LHCN-M2 (cell line): ENCODE data around the gene MNAT1. TPM values are rescaled to one million over a fixed set of nuclear protein-coding genes. Genes with fewer than 3 reads are reported as not detected.
"Not testable (repeated sequence)": the region's sequence is repeated elsewhere in the genome, so short reads cannot be mapped to it uniquely, and the experiment has no call there.

ENCODE experiments used
- DNase-seq: peaks from one replicate; pipeline ENCODE4 v3.0.0-alpha.2; 2012; ENCODE audit warnings: low read depth
- total RNA-seq: library from RNA; depleted of rRNA; stranded (reverse); fragments of >200 nt; gene quantifications from 2 replicates; pipeline ENCODE4 v1.2.3, GENCODE V29; 2014

MNAT1 gene
- total RNA-seq, 1 experiment from 2014 or later: 77.8 TPM

DNA sequence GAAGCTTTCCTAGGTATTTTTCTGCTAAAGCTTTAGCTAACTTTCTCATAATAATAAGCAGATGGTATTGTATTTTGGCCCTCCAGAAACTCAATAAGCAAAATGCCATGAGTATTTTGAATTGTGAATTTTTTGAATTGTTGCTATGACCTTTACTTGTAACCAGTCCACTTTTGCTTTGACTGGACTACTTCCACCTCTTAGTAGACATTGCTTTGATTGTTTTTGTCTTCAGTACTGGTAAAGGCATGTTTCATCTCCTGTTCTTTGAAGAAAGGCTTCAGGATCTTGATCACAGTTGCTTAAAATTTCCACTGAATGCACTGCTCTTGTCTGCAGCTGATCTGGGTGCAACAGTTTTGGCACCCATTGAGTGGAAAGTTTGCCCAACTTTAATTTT lies 144.0 kb downstream of the MNAT1 start:
- no peak for DNase-seq

DNA sequence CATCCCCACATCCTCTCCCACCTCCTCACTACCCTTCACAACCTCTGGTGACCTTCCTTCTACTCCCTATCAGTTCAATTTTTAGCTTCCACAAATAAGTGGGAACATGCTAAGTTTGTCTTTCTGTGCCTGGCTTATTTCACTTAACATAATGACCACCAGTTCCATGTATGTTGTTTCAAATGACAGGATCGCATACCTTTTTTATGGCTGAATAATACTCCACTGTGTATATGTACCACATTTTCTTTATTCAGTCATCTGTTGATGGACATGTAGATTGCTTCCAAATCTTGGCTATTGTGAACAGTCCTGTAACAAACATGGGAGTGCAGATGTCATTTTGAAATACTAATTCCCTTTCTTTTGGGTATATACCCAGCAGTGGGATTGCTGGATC lies 147.7 kb downstream of the MNAT1 start:
- DNase-seq: no peak

DNA sequence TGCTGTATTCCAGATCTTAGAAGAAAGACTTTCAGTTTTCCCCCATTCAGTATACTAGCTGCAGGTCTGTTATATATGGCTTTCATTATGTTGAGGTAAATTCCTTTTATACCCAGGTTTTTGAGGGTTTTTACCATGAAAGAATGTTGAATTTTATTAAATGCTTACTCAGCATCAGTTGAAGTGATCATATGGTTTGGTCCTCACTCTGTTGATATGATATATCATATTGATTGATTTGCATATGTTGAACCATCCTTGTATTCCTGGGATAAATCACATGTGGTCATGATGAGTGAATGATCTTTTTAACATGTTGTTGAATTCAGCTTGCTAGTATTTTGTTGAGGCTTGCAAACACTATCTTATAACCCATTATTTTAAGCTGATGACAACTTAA lies 149.6 kb downstream of the MNAT1 start:
- no peak for DNase-seq

DNA sequence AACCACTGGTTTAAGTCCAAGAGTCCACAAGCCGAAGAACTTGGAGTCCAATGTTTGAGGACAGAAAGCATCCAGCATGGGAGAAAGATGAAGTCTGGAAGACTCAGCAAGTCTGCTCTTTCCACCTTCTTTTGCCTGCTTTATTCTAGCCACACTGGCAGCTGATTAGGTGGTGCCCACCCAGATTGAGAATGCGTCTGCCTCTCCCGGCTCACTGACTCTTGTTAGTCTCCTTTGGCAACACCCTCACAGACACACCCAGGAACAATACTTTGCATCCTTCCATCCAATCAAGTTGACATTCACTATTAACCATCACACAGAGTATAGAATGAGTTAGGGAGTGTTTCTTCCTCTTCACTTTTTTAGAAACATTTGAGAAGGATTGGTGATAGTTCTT lies 156.1 kb downstream of the MNAT1 start:
- not testable (repeated sequence) for DNase-seq

DNA sequence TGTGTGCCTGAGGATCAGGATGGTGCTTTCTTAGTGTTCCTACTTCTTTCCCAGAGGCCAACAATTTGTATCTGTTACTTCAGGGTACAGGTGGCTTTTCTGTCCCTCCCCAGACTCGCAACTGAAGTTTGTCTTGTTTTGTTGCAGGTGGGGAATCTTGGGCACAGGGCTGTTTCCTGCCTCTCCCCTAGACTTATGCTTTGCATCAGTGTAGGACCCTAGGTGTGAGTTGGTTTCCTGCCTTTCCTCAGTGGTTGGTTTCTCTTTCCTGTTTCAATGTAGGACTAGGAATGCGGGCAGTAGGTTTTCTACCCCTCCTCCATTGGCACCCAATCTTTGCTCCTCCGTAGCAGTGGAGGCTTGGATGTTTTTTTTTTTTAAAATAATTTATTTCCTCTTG lies 159.3 kb downstream of the MNAT1 start:
- DNase-seq: no peak

DNA sequence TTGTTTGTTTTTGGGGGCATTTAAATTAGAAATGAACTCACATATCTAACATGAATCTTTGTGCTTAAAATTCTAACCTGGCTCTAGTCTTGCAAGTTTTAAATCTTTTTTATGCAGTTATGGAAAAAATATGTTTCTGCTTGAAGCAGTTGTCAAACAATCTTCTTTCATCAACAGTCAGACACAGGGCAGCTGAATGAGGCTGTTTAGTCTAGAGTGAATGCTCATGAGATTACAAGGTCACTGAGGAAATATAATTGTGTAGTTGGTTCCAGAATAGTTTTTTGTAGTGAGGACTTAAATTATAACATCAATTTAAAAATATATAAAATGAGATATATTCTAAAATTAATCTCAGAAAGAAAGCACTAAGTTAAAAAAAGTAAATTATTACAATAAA lies 169.8 kb downstream of the MNAT1 start:
- peak; percentile 30 for DNase-seq

DNA sequence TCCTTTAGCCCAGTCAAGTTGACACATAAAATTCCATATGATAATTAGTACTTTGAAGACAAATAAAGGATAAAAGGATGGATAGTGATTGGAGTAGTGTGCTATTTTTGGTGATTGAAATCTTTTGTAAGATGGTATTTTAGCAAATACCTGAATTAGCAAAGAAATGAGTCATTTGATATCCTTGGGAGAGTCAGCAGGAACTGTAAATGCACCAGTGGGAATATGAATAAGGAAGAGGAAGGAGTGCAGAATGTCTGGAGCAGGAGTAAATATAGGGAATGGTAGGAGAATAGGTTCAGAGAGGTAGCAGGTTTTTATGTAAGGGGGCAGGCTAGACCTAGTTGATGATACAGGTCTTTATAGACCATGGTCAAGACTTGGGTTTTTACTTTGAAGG lies 171.4 kb downstream of the MNAT1 start:
- peak; percentile 15 for DNase-seq

DNA sequence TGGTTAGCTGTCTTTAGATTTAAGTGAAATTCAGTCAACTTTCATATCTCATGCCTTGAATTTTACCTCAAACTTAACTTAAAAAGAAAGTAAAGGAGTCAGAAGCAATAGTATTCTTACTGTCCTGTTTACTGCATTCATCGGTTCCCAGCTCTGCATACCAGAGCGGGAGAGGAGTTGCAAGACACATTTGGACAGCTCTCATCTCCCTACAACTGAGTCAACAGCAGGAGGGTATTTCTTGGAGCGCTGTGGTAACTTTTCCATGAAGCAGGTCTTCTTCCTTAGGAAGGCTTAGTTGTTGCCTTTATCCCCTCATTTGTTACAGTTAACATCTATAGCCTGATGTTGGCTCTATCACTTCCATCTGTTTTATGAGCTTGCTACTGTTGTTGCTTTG lies 181.2 kb downstream of the MNAT1 start:
- DNase-seq: no peak

DNA sequence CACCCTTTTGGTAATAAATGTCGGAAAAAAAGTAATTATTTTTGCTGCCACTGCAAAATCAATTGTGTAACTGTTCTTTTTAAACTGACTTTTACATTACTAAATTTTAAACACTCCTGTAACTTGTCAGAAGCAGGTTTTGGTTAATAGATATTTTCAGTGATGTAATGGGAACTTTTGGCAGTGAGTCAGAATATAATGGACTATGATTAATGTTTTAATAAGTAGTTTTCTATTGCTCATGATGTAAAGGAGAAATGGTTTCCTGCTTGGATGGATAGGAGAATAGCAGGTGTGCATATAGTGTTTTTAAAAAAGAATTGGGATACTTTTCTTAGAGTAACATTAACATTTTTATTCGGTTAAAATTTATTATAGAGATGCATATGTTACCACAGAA lies 187.5 kb downstream of the MNAT1 start:
- peak; percentile 34 for DNase-seq

DNA sequence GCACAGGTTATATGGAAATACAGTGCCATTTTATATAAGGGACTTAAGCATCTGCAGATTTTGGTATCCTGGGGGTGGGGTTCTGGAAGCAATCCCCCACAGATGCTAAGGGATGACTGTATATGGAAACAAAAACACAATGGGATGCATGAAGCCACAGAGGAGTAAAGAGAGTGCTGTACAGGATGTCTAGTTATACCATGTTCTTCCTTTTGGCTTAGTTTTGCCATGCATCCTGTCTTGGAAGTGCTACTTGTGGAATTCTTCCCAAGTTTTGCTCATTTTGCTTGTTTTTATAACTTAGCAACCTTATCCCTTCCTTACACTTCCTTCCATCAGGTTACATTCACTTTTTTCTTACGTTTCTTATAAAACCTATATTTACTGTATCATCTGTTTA lies 190.7 kb downstream of the MNAT1 start:
- peak; percentile 45 for DNase-seq

DNA sequence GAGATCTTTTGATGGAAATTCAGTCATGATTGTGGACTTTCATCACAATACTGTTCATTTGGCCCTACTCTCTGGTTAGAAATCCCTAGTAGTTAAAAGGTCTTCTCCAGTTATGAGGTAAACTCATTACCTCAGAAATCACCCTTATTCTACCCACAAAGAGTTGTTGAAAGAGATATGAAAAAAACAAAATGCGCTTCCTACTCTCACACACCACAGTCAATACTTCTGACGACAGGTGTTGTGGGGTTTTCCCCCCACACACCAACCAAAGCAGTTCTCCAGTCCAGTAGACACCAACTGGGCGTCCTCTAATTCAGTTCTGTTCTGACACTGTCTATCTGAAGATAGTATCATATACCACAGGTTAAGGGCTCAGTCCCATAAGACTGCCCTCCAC lies 191.4 kb downstream of the MNAT1 start:
- no peak for DNase-seq

DNA sequence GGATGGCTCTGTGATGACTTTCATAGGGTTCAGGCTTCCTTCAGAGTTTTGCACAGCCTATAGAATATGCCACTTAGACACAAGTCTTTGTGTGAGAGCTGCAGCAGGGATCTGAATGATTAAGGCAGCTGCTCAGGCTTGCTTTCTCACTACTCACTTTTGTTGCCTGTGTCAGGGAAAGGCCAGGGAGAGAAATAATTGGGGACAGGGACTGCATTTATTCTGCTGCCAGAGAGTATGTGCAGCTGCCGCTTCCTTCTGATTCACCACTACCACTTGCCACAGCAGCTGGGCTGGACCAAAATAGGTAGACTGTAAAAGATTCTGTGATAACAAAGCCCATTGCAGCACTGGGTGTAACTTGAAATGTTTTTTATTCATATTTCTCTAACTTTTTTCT lies 196.7 kb downstream of the MNAT1 start:
- peak; percentile 99 for DNase-seq

DNA sequence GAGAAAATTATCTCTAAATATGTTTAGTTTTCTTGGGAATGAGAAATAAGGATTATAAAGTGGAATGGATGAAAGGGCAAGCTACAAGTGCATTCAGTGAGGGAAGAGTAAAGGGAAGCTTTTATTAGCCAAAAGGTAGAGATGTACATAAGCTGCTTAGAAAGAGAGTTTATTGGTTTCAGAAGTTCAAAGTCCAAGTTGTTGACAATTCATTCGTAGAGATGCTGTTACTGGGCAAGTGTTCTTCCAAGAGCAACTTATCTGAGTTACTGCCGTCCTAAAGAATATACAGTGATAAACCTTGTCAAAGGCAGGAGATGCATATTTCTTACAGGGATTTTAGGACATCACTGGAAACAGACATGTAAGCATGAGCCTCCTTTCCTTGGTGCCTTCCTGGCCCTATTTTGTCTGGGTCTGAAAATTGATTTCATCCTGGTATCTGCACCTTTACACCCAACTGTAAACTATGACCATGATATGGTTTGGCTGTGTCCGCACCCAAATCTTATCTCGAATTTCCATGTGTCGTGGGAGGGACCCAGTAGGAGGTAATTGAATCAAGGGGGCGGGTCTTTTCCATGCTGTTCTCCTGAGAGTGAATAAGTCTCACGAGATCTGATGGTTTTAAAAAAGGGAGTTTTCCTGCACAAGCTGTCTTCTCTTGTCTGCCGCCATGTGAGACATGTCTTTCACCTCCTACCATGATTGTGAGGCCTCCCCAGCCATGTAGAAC lies 199.5 kb downstream of the MNAT1 start:
- no peak for DNase-seq

DNA sequence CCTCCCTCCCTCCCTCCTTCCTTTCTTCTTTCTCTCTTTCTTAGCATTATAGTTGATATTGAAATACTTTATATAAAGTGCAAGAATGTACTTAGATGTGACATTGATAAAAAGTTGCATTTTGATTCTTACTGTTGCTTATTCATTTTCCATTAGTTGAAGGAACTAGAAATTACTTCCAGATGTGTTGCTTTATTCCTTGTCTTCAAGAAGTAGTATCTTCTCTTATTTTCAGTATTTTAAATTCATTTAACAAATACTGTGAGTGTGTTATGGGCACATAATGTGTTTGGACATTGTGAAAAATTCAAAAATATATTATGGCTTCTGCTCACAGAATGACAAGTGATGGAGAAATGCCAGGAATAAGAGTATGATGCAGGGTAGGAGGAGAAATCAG lies 200.8 kb downstream of the MNAT1 start:
- DNase-seq: no peak

DNA sequence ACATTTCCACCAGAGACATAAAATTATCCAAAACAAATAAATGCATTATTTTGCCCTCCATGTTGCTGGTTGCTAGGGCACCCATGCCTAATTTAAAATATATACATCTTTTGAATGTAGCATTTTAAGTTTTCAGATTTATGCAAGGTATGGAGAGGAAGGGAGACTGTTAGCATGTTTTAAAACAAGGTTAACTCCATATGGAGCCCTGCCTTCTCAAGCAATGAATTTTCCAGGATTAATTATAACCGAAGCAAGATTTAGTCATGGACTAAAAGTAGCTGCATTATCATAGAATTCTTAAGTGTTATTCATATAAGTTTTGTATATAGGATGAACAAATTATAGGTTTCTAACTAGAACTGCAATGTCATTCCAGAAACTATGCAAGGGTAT lies 209.1 kb downstream of the MNAT1 start:
- no peak for DNase-seq

DNA sequence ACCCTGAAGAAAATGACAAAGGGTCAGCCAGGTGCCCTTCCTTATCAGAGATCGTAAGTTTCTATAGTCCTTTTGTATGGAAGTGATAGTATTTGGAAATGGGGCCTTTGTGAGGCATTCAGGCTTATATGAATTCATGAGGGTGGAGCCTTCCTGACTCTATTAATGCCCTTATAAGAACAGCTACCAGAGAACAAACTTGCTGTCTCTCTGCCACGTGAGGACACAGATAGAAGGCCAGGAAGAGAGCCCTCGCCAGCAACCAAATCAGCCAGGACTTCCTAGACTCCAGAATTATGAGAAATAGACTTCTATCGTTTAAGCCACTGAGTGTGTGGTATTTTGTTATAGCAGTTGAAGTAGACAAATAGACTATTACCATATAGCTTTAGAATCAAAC lies 209.6 kb downstream of the MNAT1 start:
- no peak for DNase-seq

DNA sequence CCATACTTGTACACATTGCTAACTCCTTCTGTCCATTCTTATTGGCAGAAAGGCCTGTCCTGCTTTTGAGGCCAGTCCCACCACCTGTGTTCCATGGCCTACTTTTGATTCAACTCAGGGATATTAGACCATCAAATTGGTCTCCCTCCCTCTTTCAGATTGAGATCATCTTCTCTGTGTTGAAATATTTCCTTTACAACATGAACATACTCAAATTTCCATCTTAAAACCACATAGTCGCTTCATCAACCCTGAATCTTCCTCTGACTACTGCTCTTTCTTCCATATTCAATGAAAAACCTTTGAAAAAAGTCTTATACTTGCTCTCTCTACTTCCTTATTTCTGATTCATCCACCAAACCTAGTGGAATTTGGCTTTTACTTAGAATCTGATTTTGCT lies 211.4 kb downstream of the MNAT1 start:
- peak; percentile 75 for DNase-seq

DNA sequence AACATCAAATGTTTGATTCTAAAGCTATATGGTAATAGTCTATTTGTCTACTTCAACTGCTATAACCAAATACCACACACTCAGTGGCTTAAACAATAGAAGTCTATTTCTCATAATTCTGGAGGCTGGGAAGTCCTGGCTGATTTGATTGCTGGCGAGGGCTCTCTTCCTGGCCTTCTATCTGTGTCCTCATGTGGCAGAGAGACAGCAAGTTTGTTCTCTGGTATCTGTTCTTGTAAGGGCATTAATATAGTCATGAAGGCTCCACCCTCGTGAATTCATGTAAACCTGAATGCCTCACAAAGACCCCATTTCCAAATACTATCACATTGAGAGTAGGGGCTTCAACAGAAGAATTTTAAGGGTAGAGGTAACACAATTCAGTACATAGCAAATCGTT lies 212.2 kb downstream of the MNAT1 start:
- DNase-seq: no peak

DNA sequence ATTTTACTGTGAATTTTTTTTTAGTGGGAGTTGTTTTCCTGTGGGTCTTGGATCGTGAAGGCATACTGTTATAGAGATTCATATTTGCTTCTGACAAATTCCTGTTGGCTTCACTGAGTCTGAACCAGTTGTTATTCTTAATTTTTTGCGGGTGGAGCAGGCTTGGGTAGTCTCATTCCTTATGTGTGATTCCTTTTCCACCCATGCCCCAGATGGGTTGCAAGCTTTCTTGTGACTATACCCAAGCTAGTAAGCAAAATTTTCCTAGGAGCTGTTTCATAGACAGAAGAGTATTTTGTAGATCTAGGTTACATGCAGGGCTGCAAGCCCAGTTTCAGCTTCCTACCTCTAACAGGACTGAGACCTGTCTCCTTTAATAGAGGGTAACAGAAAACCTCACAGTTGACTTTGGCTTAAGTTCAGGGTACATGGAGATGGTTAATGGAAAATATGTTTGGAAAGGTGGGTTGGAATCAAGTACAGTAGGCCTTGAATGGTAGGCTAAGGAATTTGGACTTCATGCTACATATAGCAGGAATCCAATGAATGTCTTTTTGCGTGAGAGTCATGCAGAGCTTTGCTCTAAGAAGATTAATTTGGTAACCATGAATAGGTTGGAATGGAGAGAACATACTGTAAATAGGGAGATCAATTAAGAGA lies 217.3 kb downstream of the MNAT1 start:
- DNase-seq: no peak

DNA sequence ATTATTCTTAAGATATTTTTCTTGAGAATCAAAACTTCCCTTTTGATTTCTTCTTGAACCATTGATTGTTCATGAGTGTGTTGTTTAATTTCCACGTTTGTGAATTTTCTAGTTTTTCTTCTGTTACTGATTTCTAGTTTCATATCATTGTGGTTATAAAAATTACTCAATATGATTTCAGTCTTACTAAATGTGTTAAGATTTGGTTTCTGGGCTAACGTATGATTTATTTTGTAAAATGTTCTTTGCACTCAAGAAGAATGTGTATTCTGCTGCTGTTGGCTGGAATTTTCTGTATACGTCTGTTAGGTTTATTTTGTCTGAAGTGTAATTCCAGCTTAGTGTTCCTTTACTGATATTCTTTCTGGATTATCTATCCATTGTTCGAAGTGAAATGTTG lies 221.6 kb downstream of the MNAT1 start:
- no peak for DNase-seq

DNA sequence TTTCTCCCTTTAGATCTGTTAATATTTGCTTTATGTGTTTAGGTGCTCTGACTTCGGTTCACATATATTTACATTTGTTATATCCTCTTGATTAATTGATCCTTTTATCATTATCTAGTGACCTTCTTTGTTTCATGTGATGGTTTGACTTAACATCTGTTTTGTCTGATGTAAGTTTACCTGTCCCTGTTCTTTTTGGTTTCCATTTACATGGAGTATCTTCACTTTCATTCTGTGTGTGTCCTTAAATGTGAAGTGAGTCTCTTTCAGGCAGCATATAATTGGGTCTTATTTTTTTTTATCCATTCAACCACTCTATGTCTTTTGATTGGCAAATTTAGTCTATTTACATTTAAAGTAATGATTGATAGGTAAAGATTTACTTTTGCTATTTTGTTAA lies 222.1 kb downstream of the MNAT1 start:
- DNase-seq: no peak

DNA sequence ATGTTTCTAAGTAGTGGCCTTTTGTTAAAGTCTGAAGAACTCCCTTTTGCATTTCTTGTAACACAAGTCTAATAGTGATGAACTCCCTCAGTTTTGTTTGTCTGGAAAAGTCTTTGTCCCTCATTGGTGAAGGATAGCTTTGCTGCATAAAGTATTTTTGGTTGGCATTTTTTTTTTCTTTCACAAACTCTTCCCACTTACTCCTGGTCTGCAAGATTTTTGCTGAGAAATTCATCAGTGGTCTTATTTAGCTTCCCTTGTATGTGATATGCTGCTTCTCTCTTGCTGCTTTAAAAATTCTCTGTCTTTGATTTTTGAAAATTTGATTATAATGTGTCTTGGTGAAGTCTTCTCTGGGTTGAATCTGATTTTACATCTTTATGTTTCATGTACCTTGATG lies 223.6 kb downstream of the MNAT1 start:
- DNase-seq: no peak

DNA sequence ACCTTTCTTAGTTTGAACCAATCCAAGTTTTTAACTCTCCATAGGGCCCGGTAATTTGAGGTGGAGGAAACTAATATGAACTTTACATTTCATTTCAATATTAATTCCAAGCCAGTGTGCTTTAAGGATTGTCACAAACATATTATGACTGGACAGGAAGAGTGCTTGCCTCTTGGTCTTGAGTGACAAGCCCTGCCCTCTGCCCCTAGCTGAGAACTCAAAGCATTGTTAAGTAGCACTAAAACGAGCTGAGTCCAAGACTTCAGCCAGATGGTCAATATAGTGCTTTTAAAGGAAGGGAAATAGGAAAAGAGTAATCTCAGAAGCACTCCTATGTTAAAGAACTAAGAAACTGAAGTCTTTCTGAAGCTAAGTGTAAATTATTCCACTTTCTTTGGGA lies 229.2 kb downstream of the MNAT1 start:
- no peak for DNase-seq

DNA sequence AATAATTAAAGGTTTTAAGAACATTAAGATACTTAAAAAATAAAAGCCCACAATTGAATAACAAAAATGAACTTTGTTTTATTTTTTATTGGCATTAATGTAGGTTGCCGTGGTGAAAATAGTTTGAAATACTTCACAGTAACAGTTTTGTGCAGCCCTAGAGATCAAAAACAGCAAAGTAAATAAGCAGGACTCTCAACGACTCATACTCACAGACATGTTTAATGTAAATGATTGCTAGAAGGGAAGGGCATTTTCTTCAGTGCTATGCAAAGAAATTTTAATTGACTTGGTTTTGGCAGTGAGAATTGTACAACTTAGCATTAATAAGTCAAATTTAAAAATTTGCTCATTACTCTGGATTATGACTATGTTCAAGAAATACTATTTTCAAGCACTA lies 230.3 kb downstream of the MNAT1 start:
- DNase-seq: peak; percentile 30
